NCI-H2107 (cell line): ENCODE results near the gene PHLDB2.
A peak's percentile ranks its signal among the peaks of the same experiment; 100 is the strongest.
"Not testable (repeated sequence)": the region's sequence is repeated elsewhere in the genome, so short reads cannot be mapped to it uniquely, and the experiment has no call there.

Experiments used
- DNase-seq: peaks from one replicate; lab custom pipeline; 2025; lab: John Stamatoyannopoulos, UW

Gene PHLDB2

GRCh38 chr3:111859061-111859973, at the start of gene PHLDB2:
Gene PHLDB2, plus strand, starts transcription at chr3:111859265. Its CDS starts 24,813 bp downstream, at chr3:111884078.
- peak; percentile 6 for DNase-seq

DNA sequence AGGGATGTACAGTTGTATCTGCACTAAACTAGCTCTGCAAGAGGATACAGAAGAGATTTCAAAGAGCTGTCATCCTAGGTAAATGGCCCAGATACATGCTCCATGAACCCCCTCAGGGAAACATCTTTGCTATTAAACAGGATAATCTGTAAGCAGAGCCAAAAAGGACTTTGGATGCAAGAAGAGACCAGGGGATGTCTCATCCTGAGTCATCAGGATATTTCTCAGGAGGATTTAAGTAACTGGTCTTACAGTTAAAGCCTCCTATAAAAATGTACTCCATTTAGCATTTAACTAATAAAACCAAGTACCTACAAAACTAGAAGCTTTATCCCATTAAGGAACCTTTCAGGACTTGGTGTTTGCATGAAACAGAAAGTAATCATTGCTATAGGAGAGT, 48.2 kb upstream of the PHLDB2 start:
- DNase-seq, result no peak

GRCh38 chr3:111811811-111812210, 47.3 kb upstream of the PHLDB2 start:
- DNase-seq, result no peak

DNA sequence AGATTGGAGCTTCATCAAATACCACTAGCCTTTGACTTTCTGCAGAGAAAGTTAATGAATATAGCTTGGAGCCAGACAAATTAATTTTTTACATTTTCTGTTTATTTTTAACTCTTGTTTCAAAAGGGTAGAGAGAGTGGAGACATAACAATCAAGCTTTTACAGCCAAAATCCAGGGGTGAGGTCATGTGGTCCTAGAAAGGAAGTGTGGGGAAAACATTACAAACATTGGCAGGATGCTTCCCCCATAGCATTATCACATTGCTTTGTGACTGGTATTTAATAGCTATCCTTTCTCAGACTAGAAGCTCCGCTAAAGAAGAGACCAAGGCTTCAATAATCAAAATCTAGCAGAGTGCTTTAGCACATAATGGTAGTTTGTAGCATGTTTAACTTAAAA, 46.4 kb upstream of the PHLDB2 start:
- DNase-seq, result no peak

- DNase-seq, result no peak
Observed at GRCh38 chr3:111813441-111813840, 45.6 kb upstream of the PHLDB2 start.

- DNase-seq, result no peak
Observed at GRCh38 chr3:111813979-111814378, 45.1 kb upstream of the PHLDB2 start.

- not testable (repeated sequence) for DNase-seq
Observed at GRCh38 chr3:111816771-111817170, 42.3 kb upstream of the PHLDB2 start.

GRCh38 chr3:111819927-111820326, 39.1 kb upstream of the PHLDB2 start:
- no peak for DNase-seq

DNA sequence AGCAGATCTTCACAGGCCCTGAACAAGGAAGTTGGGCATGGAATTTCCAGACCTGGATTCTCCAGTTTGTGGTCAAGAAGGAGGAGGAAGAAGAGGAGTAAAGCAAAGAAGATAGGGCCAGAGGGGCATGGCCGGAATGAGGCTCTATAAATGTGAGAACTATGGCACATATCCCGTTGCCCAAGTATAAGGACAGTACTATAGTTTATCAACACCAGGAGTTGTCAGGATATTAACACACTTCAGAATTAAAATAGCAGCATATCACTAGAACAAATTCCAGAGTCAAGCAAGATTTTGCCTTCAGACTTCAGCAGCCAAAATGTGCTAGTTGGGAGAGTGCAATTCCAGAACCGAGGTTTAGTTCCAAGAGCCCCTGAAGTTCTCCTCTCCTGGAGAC, 38.4 kb upstream of the PHLDB2 start:
- no peak for DNase-seq

- DNase-seq, result no peak
Observed at GRCh38 chr3:111821891-111822290, 37.2 kb upstream of the PHLDB2 start.

GRCh38 chr3:111822804-111823203, 36.3 kb upstream of the PHLDB2 start:
- no peak for DNase-seq

DNA sequence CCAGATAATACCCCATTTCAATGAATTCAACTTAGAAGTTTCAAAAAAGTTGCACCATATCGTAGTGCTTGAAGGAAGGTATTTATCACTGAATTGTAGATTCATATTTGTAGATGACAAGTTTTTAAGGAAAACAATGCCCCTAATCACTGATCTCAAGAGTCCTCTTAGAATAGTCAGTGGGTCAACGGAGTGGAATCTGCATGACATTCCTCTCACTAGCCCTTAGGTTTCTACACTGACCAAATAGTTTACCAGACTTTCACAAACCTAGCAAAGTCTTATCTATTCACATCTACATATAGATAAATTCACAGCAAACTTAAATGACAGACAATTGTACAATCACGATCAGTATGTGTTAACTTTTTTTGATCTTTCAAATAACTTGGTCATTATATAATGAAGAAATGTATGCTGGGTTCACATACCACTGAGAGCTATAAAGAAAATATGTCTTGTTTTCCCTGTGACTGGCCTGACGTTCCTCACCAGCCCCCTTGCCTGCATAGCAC, 35.7 kb upstream of the PHLDB2 start:
- DNase-seq, result no peak

- DNase-seq, result no peak
Observed at GRCh38 chr3:111824351-111824750, 34.7 kb upstream of the PHLDB2 start.

DNA sequence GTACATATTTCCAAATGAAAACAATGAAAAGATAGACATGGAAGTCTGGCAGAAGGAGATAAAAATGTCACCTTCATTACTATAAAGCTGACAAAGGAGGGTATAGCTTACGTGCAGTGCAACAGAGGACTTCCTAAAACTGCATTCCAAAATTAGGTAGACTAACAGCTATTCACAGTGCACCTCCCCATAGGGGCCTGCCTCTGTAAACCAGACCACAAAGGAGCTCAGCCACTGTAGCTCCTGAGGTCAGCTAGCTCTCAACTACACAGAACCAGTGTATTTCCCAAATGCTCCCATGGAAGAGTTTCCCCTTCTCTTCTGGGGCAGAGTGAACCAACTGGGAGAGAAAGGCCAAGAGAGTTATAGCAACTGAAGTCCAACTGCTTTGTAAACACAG, 31.2 kb upstream of the PHLDB2 start:
- DNase-seq, result no peak

DNA sequence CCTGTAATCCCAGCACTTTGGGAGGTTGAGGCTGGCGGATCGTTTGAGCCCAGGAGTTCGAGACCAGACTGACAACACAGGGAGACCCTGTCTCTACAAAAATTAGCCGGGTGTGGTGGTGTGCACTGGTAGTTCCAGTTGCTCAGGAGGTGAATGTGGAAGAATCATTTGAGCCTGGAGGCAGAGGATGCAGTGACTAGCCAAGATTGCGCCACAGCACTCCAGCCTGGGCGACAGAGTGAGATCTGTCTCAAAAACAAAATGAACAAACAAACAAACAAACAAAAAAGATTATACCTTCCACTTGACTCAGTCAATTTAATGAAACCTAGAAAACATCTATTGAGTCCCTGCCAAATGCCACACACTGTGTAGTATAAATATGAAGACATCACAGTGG, 30.5 kb upstream of the PHLDB2 start:
- no peak for DNase-seq

GRCh38 chr3:111829023-111829422, 30.0 kb upstream of the PHLDB2 start:
- DNase-seq, result no peak

GRCh38 chr3:111831840-111832239, 27.2 kb upstream of the PHLDB2 start:
- DNase-seq, result no peak

DNA sequence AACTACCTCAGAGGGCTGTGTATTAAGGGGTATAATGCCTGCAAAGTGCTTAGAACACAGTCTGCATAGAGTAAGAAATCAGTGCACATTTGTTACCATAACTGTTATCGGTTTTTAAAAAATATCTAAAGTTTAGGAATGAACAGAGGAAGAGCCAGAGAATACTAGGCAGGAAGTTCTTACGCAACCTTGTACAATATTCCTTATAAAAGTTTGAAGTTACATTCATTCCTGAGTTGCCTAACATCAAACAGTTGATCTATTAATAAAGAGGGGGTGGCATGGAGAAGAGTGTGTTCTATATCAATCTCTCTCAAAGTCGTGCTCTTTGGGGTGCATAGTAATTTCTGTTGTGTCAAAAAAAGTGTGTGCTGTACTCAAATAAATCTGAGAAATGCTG, 22.0 kb upstream of the PHLDB2 start:
- no peak for DNase-seq

DNA sequence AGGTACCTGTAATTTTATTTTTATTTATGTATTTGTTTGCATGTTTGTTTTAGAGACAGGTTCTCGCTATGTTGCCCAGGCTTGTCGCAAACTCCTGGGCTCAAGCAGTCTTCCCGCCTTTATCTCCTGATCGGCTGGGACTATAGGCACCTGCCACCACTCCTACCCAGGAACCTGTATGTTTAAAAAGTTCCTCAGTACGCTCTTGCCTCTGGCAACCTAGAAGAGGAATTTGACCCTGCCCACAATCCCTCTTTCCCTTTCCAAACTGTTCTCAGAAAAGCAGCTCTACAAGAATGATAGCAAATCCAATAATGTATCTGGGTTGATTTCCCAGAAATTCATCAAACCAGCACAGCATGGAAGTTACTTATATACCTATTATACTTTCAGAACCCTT, 20.9 kb upstream of the PHLDB2 start:
- no peak for DNase-seq

GRCh38 chr3:111846039-111846438, 13.0 kb upstream of the PHLDB2 start:
- DNase-seq, result no peak

DNA sequence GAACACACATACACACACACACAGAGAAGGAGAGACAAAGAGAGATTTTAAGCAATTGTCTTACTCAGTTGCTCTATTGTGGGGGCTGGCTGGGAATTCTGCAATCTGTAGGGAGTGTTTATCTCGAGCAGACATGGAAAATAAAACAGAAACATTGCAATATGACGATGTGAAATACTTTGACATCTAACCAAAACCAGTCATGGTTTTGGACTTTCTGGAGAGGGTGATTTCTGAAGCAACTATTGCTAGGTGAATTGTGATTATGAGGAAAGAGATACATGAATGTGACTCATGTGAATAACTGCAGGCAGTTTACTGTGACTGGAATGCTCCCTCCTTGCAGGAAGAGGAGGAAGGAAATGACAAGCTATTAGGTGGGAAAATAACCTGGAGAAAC, 12.3 kb upstream of the PHLDB2 start:
- no peak for DNase-seq

DNA sequence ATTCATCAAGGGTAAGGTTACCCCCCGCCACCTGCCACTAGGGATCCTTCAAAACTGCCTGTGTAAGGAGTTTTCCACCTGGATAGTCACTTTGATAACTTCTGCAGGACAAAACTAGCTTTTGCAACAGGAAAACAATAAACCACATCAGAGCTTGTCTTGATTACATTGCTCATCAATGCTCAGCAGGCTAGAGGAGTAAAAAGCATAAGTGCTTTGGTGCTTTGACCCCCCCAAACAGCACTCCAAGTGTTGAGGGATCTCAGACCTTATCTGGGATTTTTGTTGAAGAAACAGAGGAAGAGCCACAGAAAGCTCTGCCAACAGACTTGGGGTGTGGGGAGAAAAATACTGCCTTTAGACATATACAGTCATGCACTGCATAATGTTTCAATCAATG, 10.8 kb upstream of the PHLDB2 start:
- no peak for DNase-seq

DNA sequence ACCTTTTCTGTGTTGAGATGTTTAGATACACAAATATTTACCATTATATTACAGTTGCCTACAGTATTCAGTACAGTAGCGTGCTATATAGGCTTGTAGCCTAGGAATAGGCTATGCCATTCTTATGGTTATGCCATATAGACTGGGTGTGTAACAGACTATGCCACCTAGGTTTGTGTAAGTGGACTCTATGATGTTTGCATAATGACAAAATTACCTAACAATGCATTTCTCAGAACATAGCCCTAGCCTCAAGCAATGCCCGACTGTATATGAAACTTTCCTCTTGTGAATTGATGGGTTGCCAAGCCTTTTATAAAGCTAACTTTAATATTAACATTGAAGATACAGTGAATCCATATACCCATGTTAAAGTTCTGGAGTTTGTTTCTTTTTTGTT, 10.3 kb upstream of the PHLDB2 start:
- DNase-seq, result no peak

DNA sequence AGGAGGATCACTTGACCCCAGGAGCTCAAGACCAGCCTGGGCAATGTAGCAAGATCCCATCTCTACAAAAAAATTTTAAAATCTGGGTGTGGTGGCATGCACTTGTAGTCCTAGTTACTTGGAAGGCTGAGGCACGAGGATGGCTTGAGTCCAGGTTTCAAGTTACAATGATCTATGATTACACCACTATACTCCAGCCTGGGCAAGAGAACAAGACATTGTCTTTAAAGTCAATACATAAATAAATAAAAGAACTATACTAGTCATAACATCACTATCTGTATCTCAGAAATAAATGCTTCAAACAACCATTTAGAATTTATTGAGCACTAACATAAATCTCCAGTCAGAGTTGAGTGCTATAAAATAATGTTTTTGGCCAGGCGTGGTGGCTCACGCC, 8.5 kb upstream of the PHLDB2 start:
- DNase-seq, result no peak
